OCI-LY7 (cell line): Measurements from ENCODE around the gene ADAM23. TPM values are rescaled to one million over a fixed set of nuclear protein-coding genes. Genes with fewer than 3 reads are reported as not detected.

Source experiments
- BruUV-seq: library from RNA; stranded (reverse); fragments of 400-500 nt; replicated peaks from 2 replicates; lab custom pipeline; 2021; lab: Mats Ljungman, UMichigan
- CTCF ChIA-PET: fragments of 300-600 bp; sonication (Branson Sonifier 250); formaldehyde crosslinking; loops from one replicate; lab custom pipeline; 2022; ENCODE audit warnings: antibody characterized with exemption; ENCODE audit not compliant: unreplicated experiment; lab: Charles Lee
- POLR2A ChIA-PET: fragments of 300-600 bp; sonication (Branson Sonifier 250); formaldehyde crosslinking; loops from one replicate; lab custom pipeline; 2022; ENCODE audit warnings: antibody characterized with exemption; lab: Charles Lee
- DNase-seq: peaks from one replicate; pipeline ENCODE4 v3.0.0-alpha.2; 2015; ENCODE audit warnings: low spot score
- H2AFZ ChIP-seq: fragments of 200-600 bp; sonication (generic), shearing (Covaris generic); 2 replicates; pipeline ENCODE4 v1.6.1; 2014; ENCODE audit warnings: mild to moderate bottlenecking, antibody characterized with exemption, low read length, moderate library complexity
- H3K27ac ChIP-seq: fragments of 200-600 bp; sonication (generic); 2 replicates; pipeline ENCODE4 v1.5.1; 2014; ENCODE audit warnings: mixed run types, low read depth, mild to moderate bottlenecking, moderate library complexity, low read length, inconsistent platforms; ENCODE audit not compliant: poor library complexity, severe bottlenecking
- H3K36me3 ChIP-seq: fragments of 200-600 bp; sonication (generic); 2 replicates; pipeline ENCODE4 v1.6.1; 2014; ENCODE audit warnings: mild to moderate bottlenecking, antibody characterized with exemption, low read length, moderate library complexity, mixed read lengths; ENCODE audit not compliant: insufficient read depth
- H3K4me1 ChIP-seq: fragments of 200-600 bp; sonication (generic); 2 replicates; pipeline ENCODE4 v1.5.1; 2014; ENCODE audit warnings: mild to moderate bottlenecking, low read length; ENCODE audit not compliant: insufficient read depth, poor library complexity, severe bottlenecking
- H3K4me2 ChIP-seq: fragments of 200-600 bp; sonication (generic); 2 replicates; pipeline ENCODE4 v1.6.1; 2014; ENCODE audit warnings: mild to moderate bottlenecking, low read length
- H3K4me3 ChIP-seq: fragments of 200-600 bp; sonication (generic); 2 replicates; pipeline ENCODE4 v1.5.1; 2014; ENCODE audit warnings: mild to moderate bottlenecking, low read depth, low read length; ENCODE audit not compliant: poor library complexity, severe bottlenecking
- H3K79me2 ChIP-seq: fragments of 200-600 bp; sonication (generic); 2 replicates; pipeline ENCODE4 v1.6.1; 2016; ENCODE audit warnings: low read depth, mild to moderate bottlenecking, low read length, moderate library complexity, mixed read lengths; ENCODE audit not compliant: insufficient read depth
- H3K9me2 ChIP-seq: fragments of 200-600 bp; sonication (generic); 2 replicates; pipeline ENCODE4 v1.6.1; 2016; ENCODE audit warnings: mild to moderate bottlenecking, low read length, mixed read lengths; ENCODE audit not compliant: insufficient read depth
- H3K9me3 ChIP-seq: fragments of 200-600 bp; sonication (generic); 2 replicates; pipeline ENCODE4 v1.6.1; 2014; ENCODE audit warnings: mild to moderate bottlenecking, mixed run types, low read length, mixed read lengths
- H4K20me1 ChIP-seq: fragments of 200-600 bp; sonication (generic); 2 replicates; pipeline ENCODE4 v1.6.1; 2014; ENCODE audit warnings: mild to moderate bottlenecking, antibody characterized with exemption, low read length, moderate library complexity, mixed read lengths; ENCODE audit not compliant: insufficient read depth
- EZH2phosphoT487 ChIP-seq: fragments of 200-600 bp; sonication (generic); IDR thresholded peaks from 2 replicates; pipeline ENCODE4 v1.6.1; 2018; ENCODE audit warnings: low read depth, borderline replicate concordance, mild to moderate bottlenecking, mixed run types, antibody characterized with exemption, low read length, moderate library complexity, mixed read lengths
- intact Hi-C: fragments of 100-400 bp; cut with micrococcal nuclease; formaldehyde crosslinking; loops from one replicate; pipeline ENCODE4 v1.10.0; 2022; ENCODE audit not compliant: unreplicated experiment
- total RNA-seq, 2 experiments: library from RNA; depleted of rRNA in 1 of 2; stranded (reverse); fragments of >200 nt in 1 of 2; shearing (Covaris generic) in 1 of 2; gene quantifications; 2 replicates each; pipeline ENCODE4 v1.2.3, GENCODE V29; 2014 to 2022
- TF ChIP-seq, protein P1 (sequence below): fragments of 200-600 bp; sonication (generic); conservative IDR thresholded peaks from 2 replicates; pipeline ENCODE4 v1.5.1; 2014; ENCODE audit warnings: mild to moderate bottlenecking, antibody characterized with exemption, low read length, moderate library complexity, mixed read lengths

Gene ADAM23
- total RNA-seq, 2 experiments from 2014 or later: 0.53 TPM; not detected in 1

- H2AFZ ChIP-seq: no peak overlapping the region
- intact Hi-C loops: no loop called here
- H3K4me1 ChIP-seq: no peaks in the 10 kb centered on the region
- ChIA-PET POLR2A (interaction anchor here (0.6 kb wide), 1 partner anchor 20 kb away, joined by 3 read pairs; no protein-coding TSS in a partner anchor), CTCF (no interaction called here)
- no peaks in the 10 kb centered on the region for H3K9me3 ChIP-seq
- TF ChIP-seq, protein P1, sequence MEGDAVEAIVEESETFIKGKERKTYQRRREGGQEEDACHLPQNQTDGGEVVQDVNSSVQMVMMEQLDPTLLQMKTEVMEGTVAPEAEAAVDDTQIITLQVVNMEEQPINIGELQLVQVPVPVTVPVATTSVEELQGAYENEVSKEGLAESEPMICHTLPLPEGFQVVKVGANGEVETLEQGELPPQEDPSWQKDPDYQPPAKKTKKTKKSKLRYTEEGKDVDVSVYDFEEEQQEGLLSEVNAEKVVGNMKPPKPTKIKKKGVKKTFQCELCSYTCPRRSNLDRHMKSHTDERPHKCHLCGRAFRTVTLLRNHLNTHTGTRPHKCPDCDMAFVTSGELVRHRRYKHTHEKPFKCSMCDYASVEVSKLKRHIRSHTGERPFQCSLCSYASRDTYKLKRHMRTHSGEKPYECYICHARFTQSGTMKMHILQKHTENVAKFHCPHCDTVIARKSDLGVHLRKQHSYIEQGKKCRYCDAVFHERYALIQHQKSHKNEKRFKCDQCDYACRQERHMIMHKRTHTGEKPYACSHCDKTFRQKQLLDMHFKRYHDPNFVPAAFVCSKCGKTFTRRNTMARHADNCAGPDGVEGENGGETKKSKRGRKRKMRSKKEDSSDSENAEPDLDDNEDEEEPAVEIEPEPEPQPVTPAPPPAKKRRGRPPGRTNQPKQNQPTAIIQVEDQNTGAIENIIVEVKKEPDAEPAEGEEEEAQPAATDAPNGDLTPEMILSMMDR: no peak
- H3K4me3 ChIP-seq: no peak overlapping the region
- no peak overlapping the region for H3K4me2 ChIP-seq
- no peaks in the 10 kb centered on the region for H3K36me3 ChIP-seq
- BruUV-seq: no TSS peak
- H4K20me1 ChIP-seq: no peaks in the 10 kb centered on the region
- no peak for DNase-seq
- H3K79me2 ChIP-seq: no peaks in the 10 kb centered on the region
- no peaks in the 10 kb centered on the region for H3K9me2 ChIP-seq
- no peak overlapping the region for H3K27ac ChIP-seq
Measured at GRCh38 chr2:206555721-206556120, 112.4 kb downstream of the ADAM23 start.

DNA sequence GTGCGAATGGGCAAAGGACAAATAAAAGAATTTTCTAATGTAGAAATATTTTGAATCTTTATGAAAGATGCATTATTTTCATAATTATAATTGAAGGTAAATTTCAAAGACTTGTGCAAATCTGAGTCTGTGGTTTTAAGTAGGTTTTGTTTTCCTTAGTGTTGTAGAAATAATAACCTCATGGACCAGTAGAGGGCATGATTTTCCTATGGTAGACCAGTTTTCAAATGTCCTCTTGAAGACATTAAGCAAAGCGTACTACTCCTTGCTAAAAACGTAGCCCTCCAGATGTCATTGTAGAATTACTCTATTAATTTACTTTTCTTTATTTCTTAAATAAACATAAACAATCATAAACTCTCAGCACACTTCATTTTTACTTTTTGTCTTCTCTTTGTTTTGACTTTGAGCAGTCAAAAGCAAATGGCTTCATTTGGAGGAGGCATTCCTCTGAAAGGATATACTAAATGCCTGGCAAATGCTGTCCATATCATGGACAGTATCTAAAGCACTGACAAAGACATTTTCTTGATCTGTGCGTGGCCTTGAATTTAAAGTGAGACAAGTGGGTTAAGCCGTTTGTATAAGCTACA, 113.1 kb downstream of the ADAM23 start:
- BruUV-seq: no TSS peak
- no peaks in the 10 kb centered on the region for H3K36me3 ChIP-seq
- H4K20me1 ChIP-seq: no peaks in the 10 kb centered on the region
- no peaks in the 10 kb centered on the region for H3K4me1 ChIP-seq
- H3K4me2 ChIP-seq: no peak overlapping the region
- POLR2A ChIA-PET: interaction anchor here (0.6 kb wide), 1 partner anchor 20 kb away, joined by 3 read pairs; no protein-coding TSS in a partner anchor
- no peaks in the 10 kb centered on the region for H3K9me3 ChIP-seq
- H3K79me2 ChIP-seq: no peaks in the 10 kb centered on the region
- TF ChIP-seq, protein P1: peak; percentile 82
- no peak for TF ChIP-seq EZH2phosphoT487
- H3K9me2 ChIP-seq: no peaks in the 10 kb centered on the region
- CTCF ChIA-PET: no interaction called here
- H3K4me3 ChIP-seq: no peak overlapping the region
- intact Hi-C loops: no loop called here
- peak; percentile 28 for DNase-seq
- H3K27ac ChIP-seq: no peak overlapping the region
- H2AFZ ChIP-seq: no peak overlapping the region

DNA sequence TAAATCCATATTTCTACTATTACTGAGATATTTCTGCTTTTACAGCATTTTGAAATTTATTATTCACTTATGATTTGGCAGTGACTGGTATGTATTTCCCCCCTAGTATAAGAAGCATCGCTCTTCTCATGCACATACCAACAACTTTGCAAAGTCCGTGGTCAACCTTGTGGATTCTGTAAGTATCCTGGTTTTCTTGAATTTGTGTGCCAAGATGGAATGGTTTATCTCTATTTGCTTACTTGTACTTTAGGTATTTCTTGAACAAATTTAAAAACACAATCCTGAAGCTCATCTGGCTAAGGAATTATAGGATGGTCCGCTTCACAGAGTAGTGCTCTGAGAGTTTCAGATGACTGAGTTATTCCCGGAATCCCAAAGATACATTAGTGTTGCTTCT, 114.0 kb downstream of the ADAM23 start:
- BruUV-seq: no TSS peak
- Histone ChIP-seq H3K4me2 (no peak overlapping the region), H3K79me2 (no peaks in the 10 kb centered on the region), H3K36me3 (no peaks in the 10 kb centered on the region), H3K27ac (no peak overlapping the region), H2AFZ (no peak overlapping the region), H3K9me3 (no peaks in the 10 kb centered on the region), H3K4me1 (no peaks in the 10 kb centered on the region), H4K20me1 (no peaks in the 10 kb centered on the region), H3K4me3 (no peak overlapping the region), H3K9me2 (no peaks in the 10 kb centered on the region)
- no peak for TF ChIP-seq EZH2phosphoT487
- TF ChIP-seq, protein P1: no peak
- ChIA-PET CTCF (no interaction called here), POLR2A (no interaction called here)
- intact Hi-C loops: no loop called here
- no peak for DNase-seq
